H1 (cell line): ENCODE results near the gene MS4A7. TPM values are rescaled to one million over a fixed set of nuclear protein-coding genes. Genes with fewer than 3 reads are reported as not detected.

Experiments used
- CTCF ChIA-PET: fragments of 300-600 bp; sonication (Branson Sonifier 250); formaldehyde crosslinking; loops from one replicate; lab custom pipeline; 2021; ENCODE audit not compliant: partially characterized antibody; lab: Charles Lee
- POLR2A ChIA-PET: fragments of 300-600 bp; sonication (Branson Sonifier 250); formaldehyde crosslinking; loops from one replicate; lab custom pipeline; 2021; ENCODE audit warnings: inconsistent platforms; ENCODE audit not compliant: partially characterized antibody; lab: Charles Lee
- DNase-seq, 2 experiments: peaks; one replicate each; pipeline versions ENCODE4 v3.0.0 to v3.0.0-alpha.2; 2010 to 2022; ENCODE audit warnings: low spot score in 2 of 2, low read depth in 1 of 2, mixed read lengths in 1 of 2
- FAIRE-seq: peaks from 2 replicates; lab custom pipeline; 2011; peaks lifted over from hg19 to GRCh38; lab: Jason Lieb, UNC
- H2AFZ ChIP-seq: 2 replicates; pipeline ENCODE4 v1.8.1; 2012; ENCODE audit warnings: low read length, inconsistent platforms
- H2AK5ac ChIP-seq: 2 replicates; pipeline ENCODE4 v1.6.1; 2013; ENCODE audit warnings: low read depth, low read length
- H2BK120ac ChIP-seq: replicated peaks from 2 replicates; pipeline ENCODE3; 2013; ENCODE audit warnings: low read depth, low read length, inconsistent platforms
- H2BK12ac ChIP-seq: 2 replicates; pipeline ENCODE4 v1.6.1; 2013; ENCODE audit warnings: low read depth, low read length
- H2BK15ac ChIP-seq: 2 replicates; pipeline ENCODE4 v1.6.1; 2013; ENCODE audit warnings: low read length
- H2BK20ac ChIP-seq: 2 replicates; pipeline ENCODE4 v1.6.1; 2013; ENCODE audit warnings: low read length
- H2BK5ac ChIP-seq: 2 replicates; pipeline ENCODE4 v1.6.1; 2013; ENCODE audit warnings: low read depth, low read length
- H3K14ac ChIP-seq: 2 replicates; pipeline ENCODE4 v1.6.1; 2013; ENCODE audit warnings: inconsistent platforms; ENCODE audit not compliant: insufficient read length
- H3K18ac ChIP-seq: 2 replicates; pipeline ENCODE4 v1.6.1; 2013; ENCODE audit warnings: low read length; ENCODE audit errors: extremely low read depth
- H3K23ac ChIP-seq: 2 replicates; pipeline ENCODE4 v1.6.1; 2013; ENCODE audit warnings: inconsistent platforms; ENCODE audit not compliant: insufficient read length
- H3K23me2 ChIP-seq: 2 replicates; pipeline ENCODE4 v1.6.1; 2013; ENCODE audit warnings: low read depth, low read length
- H3K27ac ChIP-seq: 2 replicates; pipeline ENCODE4 v1.6.1; 2011; ENCODE audit warnings: low read depth, low read length, inconsistent platforms
- H3K27me3 ChIP-seq, 4 experiments: replicated peaks in 1 of 4; 1 replicate in 1 of 4; 2 replicates in 3 of 4; pipeline versions ENCODE4 v1.6.1 to v1.8.1; 2011 to 2013; ENCODE audit warnings: low read length in 3 of 4, mild to moderate bottlenecking in 3 of 4, inconsistent platforms in 2 of 4, mixed read lengths in 2 of 4, moderate library complexity in 1 of 4; ENCODE audit not compliant: control insufficient read depth in 3 of 4, insufficient read depth in 3 of 4; ENCODE audit errors: extremely low read depth in 1 of 4
- H3K36me3 ChIP-seq, 4 experiments: 2 replicates each; pipeline versions ENCODE4 v1.6.1 to v1.8.1; 2011 to 2013; ENCODE audit warnings: mild to moderate bottlenecking in 4 of 4, low read length in 3 of 4, moderate library complexity in 2 of 4, control low read depth in 1 of 4, inconsistent platforms in 1 of 4; ENCODE audit not compliant: insufficient read depth in 4 of 4, control insufficient read depth in 2 of 4
- H3K4ac ChIP-seq: replicated peaks from 2 replicates; pipeline ENCODE3; 2013; ENCODE audit warnings: low read length, low read depth, mixed read lengths, inconsistent platforms; ENCODE audit not compliant: insufficient read length
- H3K4me1 ChIP-seq, 4 experiments: replicated peaks in 1 of 4; 1 replicate in 1 of 4; 2 replicates in 3 of 4; pipeline versions ENCODE4 v1.6.1 to v1.8.1; 2011 to 2013; ENCODE audit warnings: low read length in 3 of 4, inconsistent platforms in 2 of 4, mixed read lengths in 1 of 4; ENCODE audit not compliant: insufficient read depth in 4 of 4, control insufficient read depth in 3 of 4
- H3K4me2 ChIP-seq, 2 experiments: 2 replicates each; pipeline versions ENCODE4 v1.6.1 to v1.8.1; 2011 to 2013; ENCODE audit warnings: low read depth in 2 of 2, low read length in 2 of 2, control low read depth in 1 of 2, inconsistent platforms in 1 of 2, mild to moderate bottlenecking in 1 of 2; ENCODE audit not compliant: insufficient read depth in 1 of 2
- H3K4me3 ChIP-seq, 4 experiments: fragments of 200-600, 300-600 bp in 1 of 4; sonication (generic), shearing (Covaris generic), sonication (Bioruptor Twin) in 1 of 4; 2 replicates each; pipeline versions ENCODE4 v1.5.1 to v1.8.1; 2011 to 2016; ENCODE audit warnings: low read length in 4 of 4, low read depth in 3 of 4, control low read depth in 2 of 4, inconsistent platforms in 2 of 4, mild to moderate bottlenecking in 2 of 4, mixed read lengths in 1 of 4, moderate library complexity in 1 of 4; ENCODE audit not compliant: insufficient read depth in 2 of 4; ENCODE audit errors: extremely low read depth in 1 of 4
- H3K56ac ChIP-seq: replicated peaks from 2 replicates; pipeline ENCODE3; 2013; ENCODE audit warnings: low read depth, mild to moderate bottlenecking, mixed read lengths, low read length, inconsistent platforms; ENCODE audit not compliant: insufficient read length
- H3K79me1 ChIP-seq: 2 replicates; pipeline ENCODE4 v1.6.1; 2013; ENCODE audit warnings: low read depth, low read length, control low read depth
- H3K79me2 ChIP-seq, 2 experiments: 2 replicates each; pipeline versions ENCODE4 v1.6.1 to v1.8.1; 2012 to 2013; ENCODE audit warnings: low read length in 2 of 2, mild to moderate bottlenecking in 2 of 2, inconsistent platforms in 1 of 2; ENCODE audit not compliant: insufficient read depth in 2 of 2, control insufficient read depth in 1 of 2
- H3K9ac ChIP-seq, 4 experiments: replicated peaks in 1 of 4; 1 replicate in 1 of 4; 2 replicates in 3 of 4; pipeline versions ENCODE4 v1.6.1 to v1.8.1; 2011 to 2013; ENCODE audit warnings: low read depth in 3 of 4, low read length in 3 of 4, control low read depth in 2 of 4, mild to moderate bottlenecking in 2 of 4, moderate library complexity in 2 of 4, inconsistent platforms in 1 of 4; ENCODE audit errors: extremely low read depth in 1 of 4
- H3K9me3 ChIP-seq, 2 experiments: 2 replicates each; pipeline versions ENCODE4 v1.6.1 to v1.8.1; 2012 to 2013; ENCODE audit warnings: mild to moderate bottlenecking in 2 of 2, moderate library complexity in 2 of 2, control low read depth in 1 of 2, inconsistent platforms in 1 of 2, low read depth in 1 of 2, low read length in 1 of 2, mixed read lengths in 1 of 2; ENCODE audit not compliant: insufficient read depth in 2 of 2
- H4K20me1 ChIP-seq, 2 experiments: replicated peaks in 1 of 2; 2 replicates each; pipeline versions ENCODE3 to v1.8.1; 2011 to 2013; ENCODE audit warnings: inconsistent platforms in 2 of 2, low read length in 2 of 2, mild to moderate bottlenecking in 1 of 2; ENCODE audit not compliant: insufficient read depth in 2 of 2, control insufficient read depth in 1 of 2
- H4K5ac ChIP-seq: 2 replicates; pipeline ENCODE4 v1.6.1; 2013; ENCODE audit warnings: low read length, low read depth, mixed read lengths, inconsistent platforms; ENCODE audit not compliant: insufficient read length
- H4K8ac ChIP-seq: 2 replicates; pipeline ENCODE4 v1.8.0; 2013; ENCODE audit warnings: mild to moderate bottlenecking, moderate library complexity, low read length, inconsistent platforms; ENCODE audit not compliant: insufficient read depth; ENCODE audit errors: extremely low read depth
- H4K91ac ChIP-seq: replicated peaks from 2 replicates; pipeline ENCODE3; 2013; ENCODE audit warnings: low read length, mixed read lengths, inconsistent platforms; ENCODE audit not compliant: insufficient read length
- ASH2L ChIP-seq: fragments of 200-600, 300-600 bp; sonication (generic); IDR thresholded peaks from one replicate; pipeline ENCODE4 v1.7.1; 2017; ENCODE audit warnings: low read length
- CBX8 ChIP-seq: fragments of 300-800, 300-1000 bp; sonication (generic); IDR thresholded peaks from 2 replicates; pipeline ENCODE4 v1.7.1; 2016; ENCODE audit warnings: low read depth, low read length, borderline replicate concordance
- KDM1A ChIP-seq: fragments of 200-600, 300-600 bp; sonication (generic); IDR thresholded peaks from 2 replicates; pipeline ENCODE4 v1.7.1; 2016; ENCODE audit warnings: mild to moderate bottlenecking, low read length, borderline replicate concordance
- NRF1 ChIP-seq: IDR thresholded peaks from 2 replicates; pipeline ENCODE4 v1.6.1; 2011; ENCODE audit warnings: mild to moderate bottlenecking, low read depth, low read length, improper control_type of control experiment
- POU5F1 ChIP-seq: IDR thresholded peaks from 2 replicates; pipeline ENCODE4 v1.6.1; 2011; ENCODE audit warnings: low read depth, mild to moderate bottlenecking, low read length, moderate library complexity
- SIRT6 ChIP-seq: IDR thresholded peaks from one replicate; pipeline ENCODE4 v1.7.1; 2012; ENCODE audit warnings: low read length, inconsistent platforms
- SIX5 ChIP-seq: IDR thresholded peaks from 2 replicates; pipeline ENCODE4 v1.6.1; 2011; ENCODE audit warnings: mild to moderate bottlenecking, low read depth, low read length
- TAF1 ChIP-seq: IDR thresholded peaks from 2 replicates; pipeline ENCODE4 v1.6.1; 2011; ENCODE audit warnings: mild to moderate bottlenecking, low read depth, low read length
- TAF7 ChIP-seq: optimal IDR thresholded peaks from 2 replicates; pipeline ENCODE3; 2011; ENCODE audit warnings: low read depth, mild to moderate bottlenecking, inconsistent platforms, low read length, moderate library complexity, borderline replicate concordance
- TEAD4 ChIP-seq: IDR thresholded peaks from 2 replicates; pipeline ENCODE4 v1.6.1; 2012; ENCODE audit warnings: low read depth, low read length, inconsistent platforms, mixed read lengths
- WGBS, 2 experiments: shearing (Covaris generic) in 1 of 2; methylation state at CpG; one replicate each; pipeline versions ENCODE4 v1.1.6 to v1.1.7; 2013 to 2015; ENCODE audit warnings: low lambda C conversion rate in 2 of 2, mixed read lengths in 2 of 2, inconsistent platforms in 1 of 2, low coverage in 1 of 2, missing lambda C conversion rate in 1 of 2; ENCODE audit not compliant: insufficient replicate concordance in 2 of 2, insufficient coverage in 1 of 2, insufficient read length in 1 of 2; ENCODE audit errors: extremely low coverage in 1 of 2, missing lambda C conversion rate in 1 of 2; 5-methylcytosine and 5-hydroxymethylcytosine counted together
- polyA plus RNA-seq, 7 experiments: library from polyadenylated mRNA; depleted of rRNA in 3 of 7; stranded (reverse) in 5 of 7; unstranded in 2 of 7; fragments of >200 nt in 5 of 7; fragments of 200-250 nt in 2 of 7; gene quantifications; 1 replicate in 5 of 7; 2 replicates in 1 of 7; 4 replicates in 1 of 7; pipeline versions ENCODE4 v1.2.1 to v1.2.3, GENCODE V29; 2011 to 2013; ENCODE audit warnings: missing spikeins in 2 of 7, mixed read lengths in 2 of 7
- total RNA-seq: library from RNA; stranded (reverse); fragmentation: NEBNext Ultra II Directional; extraction: Animal tissue kit (Norgen Biotek cat#: 25700); gene quantifications from 2 replicates; pipeline ENCODE4 v1.2.1, GENCODE V29; 2021

MS4A7 gene
- total and polyA plus RNA-seq, 2 of the 8 experiments (the other 6 are each of a cell fraction or from before 2014, with no cell fraction given): not detected

DNA sequence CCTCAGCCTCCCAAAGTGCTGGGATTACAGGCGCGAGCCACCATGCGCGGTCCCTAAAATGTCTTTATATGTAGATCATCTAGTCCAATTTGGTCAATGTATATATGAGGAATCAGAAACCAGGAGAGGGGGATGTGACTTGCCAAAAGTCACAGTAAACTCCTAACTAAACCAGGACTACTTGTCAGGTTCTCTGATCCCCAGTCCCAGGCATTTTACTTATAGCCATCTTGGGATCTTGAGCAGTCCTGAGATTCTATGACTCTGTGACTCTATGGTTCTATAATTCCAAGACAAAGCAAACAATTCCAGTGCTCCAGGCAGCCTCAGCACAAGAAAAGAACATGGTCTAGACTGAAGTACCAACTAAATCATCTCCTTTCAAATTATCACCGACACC is 50.9 kb downstream of the MS4A7 start, which contains the start of gene MS4A5:
Gene MS4A5, plus strand, starts transcription at position 301 of the 400 bp plus-strand sequence. CDS start 103 bp downstream, outside the sequence.
- Histone ChIP-seq H3K9me3 (no peaks in the 10 kb centered on the region), H4K20me1 (no peaks in the 10 kb centered on the region), H3K4me2 (no peak within 1 kb of the TSS), H3K56ac (no peak within 1 kb of the TSS), H2BK5ac (no peak within 1 kb of the TSS), H3K14ac (no peak within 1 kb of the TSS), H3K9ac (no peak within 1 kb of the TSS), H3K23me2 (no peaks in the 10 kb centered on the region), H2AFZ (no peak within 1 kb of the TSS), H3K36me3 (no peaks in the 10 kb centered on the region), H4K91ac (no peak within 1 kb of the TSS), H3K23ac (no peak within 1 kb of the TSS), H3K4me3 (no peak within 1 kb of the TSS), H3K79me2 (no peaks in the 10 kb centered on the region), H3K4me1 (peaks cover 0 to 2% (median 0%) of the 10 kb centered on the region in 4 experiments; a peak in 1 of 7 replicates), H3K27ac (no peak within 1 kb of the TSS), H3K27me3 (no peaks in the 10 kb centered on the region), H2BK12ac (no peak within 1 kb of the TSS), H2AK5ac (no peak within 1 kb of the TSS), H2BK20ac (no peak within 1 kb of the TSS), H4K8ac (no peak within 1 kb of the TSS), H2BK120ac (no peak within 1 kb of the TSS), H2BK15ac (no peak within 1 kb of the TSS), H3K4ac (no peak within 1 kb of the TSS), H3K18ac (no peak within 1 kb of the TSS), H4K5ac (no peak within 1 kb of the TSS), H3K79me1 (no peaks in the 10 kb centered on the region)
- CTCF ChIA-PET: no interaction called here
- POLR2A ChIA-PET: no interaction called here
- no peak for FAIRE-seq
- DNase-seq: no peak
- 97% methylated on average over 5 of the region's 5 CpGs; no CpG with 5 or more reads in 1 of the 2 experiments for WGBS, 2 experiments
- TF ChIP-seq TAF7: no peak
- TF ChIP-seq SIRT6: no peak
- no peak for TF ChIP-seq POU5F1
- no peak for TF ChIP-seq TEAD4
- TF ChIP-seq KDM1A: no peak
- no peak for TF ChIP-seq TAF1
- no peak for TF ChIP-seq NRF1
- no peak for TF ChIP-seq CBX8
- no peak for TF ChIP-seq ASH2L
- no peak for TF ChIP-seq SIX5
